Ascending aorta (tissue), 2 donors: ENCODE data around the gene ACTR1B. TPM values are rescaled to one million over a fixed set of nuclear protein-coding genes. Genes with fewer than 3 reads are reported as not detected.
"Not testable (repeated sequence)": the region's sequence is repeated elsewhere in the genome, so short reads cannot be mapped to it uniquely, and the experiment has no call there.

Experiments used
- DNase-seq, 2 donors: peaks; one replicate each; pipeline ENCODE4 v3.0.0-alpha.2; 2019; ENCODE audit warnings: low spot score in 2 of 2
- H3K27ac ChIP-seq, 2 donors: fragments of 200-600 bp; sonication (generic); one replicate each; pipeline ENCODE4 v1.5.1; 2016 to 2017; ENCODE audit warnings: mild to moderate bottlenecking in 1 of 2
- H3K27me3 ChIP-seq: fragments of 200-600 bp; sonication (generic); one replicate; pipeline ENCODE4 v1.5.1; 2017
- H3K36me3 ChIP-seq, 2 donors: fragments of 200-600 bp; sonication (generic); one replicate each; pipeline ENCODE4 v1.5.1; 2016
- H3K4me1 ChIP-seq, 2 donors: fragments of 200-600 bp; sonication (generic); one replicate each; pipeline ENCODE4 v1.5.1; 2016 to 2017; ENCODE audit warnings: mild to moderate bottlenecking in 1 of 2
- H3K4me3 ChIP-seq, 2 donors: fragments of 200-600 bp; sonication (generic); one replicate each; pipeline ENCODE4 v1.5.1; 2016 to 2017; ENCODE audit warnings: mild to moderate bottlenecking in 1 of 2
- H3K9me3 ChIP-seq, 2 donors: fragments of 200-600 bp; sonication (generic); one replicate each; pipeline ENCODE4 v1.5.1; 2016
- intact Hi-C: fragments of 100-400 bp; cut with DNase I; formaldehyde crosslinking; loops from one replicate; pipeline ENCODE4 v1.15.1; 2023
- total RNA-seq: library from RNA; depleted of rRNA; stranded (reverse); fragments of >200 nt; gene quantifications from one replicate; pipeline ENCODE4 v1.1.0, GENCODE V29; 2016
- TF ChIP-seq, protein P1 (sequence below), 3 experiments: fragments of 200-600 bp in 2 of 3; fragments of 450-650 bp in 1 of 3; sonication (generic) in 2 of 3; IDR thresholded peaks; one replicate each; pipeline ENCODE4 v1.5.1; 2016 to 2019; ENCODE audit warnings: antibody characterized with exemption in 3 of 3, mild to moderate bottlenecking in 1 of 3, moderate library complexity in 1 of 3

ACTR1B gene
- 125 TPM for total RNA-seq

DNA sequence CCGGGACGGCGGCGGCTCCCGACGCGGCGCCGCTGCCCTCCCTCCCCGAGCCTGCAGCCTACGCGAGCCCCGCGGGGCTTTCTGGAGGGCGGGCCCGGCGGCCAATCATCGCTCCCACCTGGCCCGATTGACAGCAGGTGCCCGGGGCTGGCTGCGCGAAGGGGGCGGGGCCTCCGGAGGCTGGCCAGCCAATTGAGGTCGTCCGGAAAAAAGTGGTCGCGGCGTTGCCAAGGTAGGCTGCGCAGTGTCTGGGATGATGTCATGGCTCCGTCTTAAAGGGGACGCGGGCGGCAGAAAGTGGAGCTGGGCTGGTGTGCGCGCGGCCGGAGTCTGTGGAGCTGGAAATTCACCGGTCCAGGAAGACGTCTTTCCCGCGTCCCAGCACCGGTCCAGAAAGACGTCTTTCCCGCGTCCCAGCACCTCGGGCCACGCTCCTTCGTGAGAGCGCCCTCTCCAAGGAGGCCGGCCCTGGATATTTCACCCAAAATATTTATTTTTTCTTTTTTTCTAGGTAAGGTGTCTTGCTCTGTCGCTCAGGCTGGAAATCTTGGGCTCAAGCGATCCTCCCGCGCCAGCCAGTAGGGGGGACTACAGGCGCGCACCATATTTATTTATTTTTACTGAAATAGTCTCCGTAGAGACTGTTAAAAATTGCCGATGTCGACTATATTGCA is at the start of gene ACTR1B:
Gene ACTR1B (minus strand): TSS at position 83 of the 674 bp plus-strand sequence. CDS start 154 bp downstream, outside the sequence.
- H3K36me3 ChIP-seq: peaks cover 6 to 11% of the 10 kb centered on the region in 2 donors
- intact Hi-C loops: loop anchor here (1.0 to 10.0 kb wide), 6 partner anchors 19 to 1491 kb away; partner anchors contain the start of genes CIAO1, LIPT1, TMEM127 and TMEM131
- TF ChIP-seq, protein P1, sequence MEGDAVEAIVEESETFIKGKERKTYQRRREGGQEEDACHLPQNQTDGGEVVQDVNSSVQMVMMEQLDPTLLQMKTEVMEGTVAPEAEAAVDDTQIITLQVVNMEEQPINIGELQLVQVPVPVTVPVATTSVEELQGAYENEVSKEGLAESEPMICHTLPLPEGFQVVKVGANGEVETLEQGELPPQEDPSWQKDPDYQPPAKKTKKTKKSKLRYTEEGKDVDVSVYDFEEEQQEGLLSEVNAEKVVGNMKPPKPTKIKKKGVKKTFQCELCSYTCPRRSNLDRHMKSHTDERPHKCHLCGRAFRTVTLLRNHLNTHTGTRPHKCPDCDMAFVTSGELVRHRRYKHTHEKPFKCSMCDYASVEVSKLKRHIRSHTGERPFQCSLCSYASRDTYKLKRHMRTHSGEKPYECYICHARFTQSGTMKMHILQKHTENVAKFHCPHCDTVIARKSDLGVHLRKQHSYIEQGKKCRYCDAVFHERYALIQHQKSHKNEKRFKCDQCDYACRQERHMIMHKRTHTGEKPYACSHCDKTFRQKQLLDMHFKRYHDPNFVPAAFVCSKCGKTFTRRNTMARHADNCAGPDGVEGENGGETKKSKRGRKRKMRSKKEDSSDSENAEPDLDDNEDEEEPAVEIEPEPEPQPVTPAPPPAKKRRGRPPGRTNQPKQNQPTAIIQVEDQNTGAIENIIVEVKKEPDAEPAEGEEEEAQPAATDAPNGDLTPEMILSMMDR (IDR thresholded peaks at IDR 0.05): peak; percentile 57 to 68 (median 61)

GRCh38 chr2:97712693-97713295 is 49.0 kb upstream of the ACTR1B start:
- Histone ChIP-seq H3K9me3 (no peaks in the 10 kb centered on the region), H3K4me1 (no peaks in the 10 kb centered on the region), H3K27ac (no peak overlapping the region), H3K36me3 (no peaks in the 10 kb centered on the region), H3K27me3 (no peaks in the 10 kb centered on the region), H3K4me3 (no peak overlapping the region)
- no peak for DNase-seq
- TF ChIP-seq, protein P1 (IDR thresholded peaks at IDR 0.05): no peak
- intact Hi-C loops: no loop called here

More for the DNA sequence above, at the start of gene ACTR1B:
- peak; percentile 93 to 99 for DNase-seq
- Histone ChIP-seq H3K4me3 (peak within 1 kb of the TSS; percentile 78 to 96), H3K27ac (peak within 1 kb of the TSS; percentile 94 to 95), H3K27me3 (no peaks in the 10 kb centered on the region), H3K9me3 (no peaks in the 10 kb centered on the region), H3K4me1 (peaks cover 13 to 24% of the 10 kb centered on the region in 2 donors)

DNA sequence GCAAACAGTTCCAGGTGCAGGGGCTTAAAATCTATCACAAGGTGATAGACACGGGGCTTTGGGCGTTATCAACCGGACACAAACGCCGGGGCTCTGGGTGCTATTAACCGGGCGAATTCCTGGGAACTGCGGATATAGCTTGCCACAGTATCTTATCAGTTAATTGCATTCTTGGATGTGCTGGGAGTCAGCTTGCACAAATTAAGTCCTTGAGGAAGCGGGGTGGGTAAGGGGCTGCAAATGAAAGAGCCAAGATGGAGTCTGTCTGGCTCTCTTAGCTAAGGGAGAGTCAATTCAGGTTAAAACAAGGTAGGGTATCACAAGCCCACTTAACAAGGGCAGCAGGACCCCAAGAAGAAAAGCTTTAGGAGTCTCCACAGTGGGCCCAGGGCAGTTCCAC is 48.3 kb upstream of the ACTR1B start:
- H3K27me3 ChIP-seq, H3K4me3 ChIP-seq, H3K9me3 ChIP-seq, H3K4me1 ChIP-seq, DNase-seq, intact Hi-C loops, H3K36me3 ChIP-seq, H3K27ac ChIP-seq: not testable (repeated sequence)

DNA sequence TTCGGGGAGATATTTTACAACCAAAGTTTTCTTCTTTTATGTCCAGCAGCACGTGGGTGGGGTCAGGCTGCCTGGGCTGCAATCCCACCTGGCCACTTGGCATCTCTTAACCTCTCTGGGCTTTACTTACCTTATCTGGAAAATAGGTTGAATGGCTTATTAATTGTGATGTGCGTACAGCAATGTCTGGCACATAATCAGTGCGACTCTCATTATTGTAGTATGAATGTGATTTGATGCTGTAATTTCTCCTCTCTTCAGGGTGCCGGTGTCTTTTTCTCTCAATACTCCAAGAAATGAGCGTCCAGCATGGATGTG is 47.5 kb upstream of the ACTR1B start:
- H3K36me3 ChIP-seq: no peaks in the 10 kb centered on the region
- DNase-seq: no peak
- no peaks in the 10 kb centered on the region for H3K27me3 ChIP-seq
- intact Hi-C loops: no loop called here
- H3K27ac ChIP-seq: no peak overlapping the region
- no peaks in the 10 kb centered on the region for H3K9me3 ChIP-seq
- H3K4me1 ChIP-seq: no peaks in the 10 kb centered on the region
- TF ChIP-seq, protein P1 (IDR thresholded peaks at IDR 0.05): no peak
- no peak overlapping the region for H3K4me3 ChIP-seq

GRCh38 chr2:97708608-97709007 is 44.8 kb upstream of the ACTR1B start:
- H3K27me3 ChIP-seq: no peaks in the 10 kb centered on the region
- H3K27ac ChIP-seq: no peak overlapping the region
- TF ChIP-seq, protein P1 (IDR thresholded peaks at IDR 0.05): no peak
- intact Hi-C loops: no loop called here
- H3K9me3 ChIP-seq: no peaks in the 10 kb centered on the region
- no peak for DNase-seq
- H3K4me3 ChIP-seq: no peak overlapping the region
- H3K4me1 ChIP-seq: no peaks in the 10 kb centered on the region
- H3K36me3 ChIP-seq: no peaks in the 10 kb centered on the region

DNA sequence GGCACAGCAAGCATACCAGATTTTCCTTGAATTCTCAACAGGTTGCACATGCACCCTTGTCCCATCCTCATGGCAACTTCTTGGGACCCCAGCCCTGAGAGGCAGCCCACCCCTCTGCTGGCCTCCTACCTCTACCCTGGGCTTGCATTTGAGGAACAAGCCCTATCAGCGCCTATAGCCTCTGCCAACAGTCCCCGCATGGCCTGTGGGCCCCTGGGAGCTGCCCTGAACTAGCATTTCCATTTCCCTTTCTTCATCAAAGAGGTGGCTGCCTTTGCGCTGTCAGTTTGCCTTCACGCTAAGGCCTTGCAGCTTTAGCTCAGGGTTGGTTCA is 44.2 kb upstream of the ACTR1B start:
- no peak for DNase-seq
- Histone ChIP-seq H3K36me3 (no peaks in the 10 kb centered on the region), H3K27me3 (no peaks in the 10 kb centered on the region), H3K9me3 (no peaks in the 10 kb centered on the region), H3K27ac (no peak overlapping the region), H3K4me3 (no peak overlapping the region), H3K4me1 (no peaks in the 10 kb centered on the region)
- intact Hi-C loops: no loop called here
- TF ChIP-seq, protein P1 (IDR thresholded peaks at IDR 0.05): no peak
